ENCODE measurements around the gene MYO5B. TPM values are rescaled to one million over a fixed set of nuclear protein-coding genes. Genes with fewer than 3 reads are reported as not detected.

The MYO5B gene
- total and polyA plus RNA-seq, 2 of the 4 experiments (the other 2 are of a cell fraction) = 0.24 to 0.54 TPM

DNA sequence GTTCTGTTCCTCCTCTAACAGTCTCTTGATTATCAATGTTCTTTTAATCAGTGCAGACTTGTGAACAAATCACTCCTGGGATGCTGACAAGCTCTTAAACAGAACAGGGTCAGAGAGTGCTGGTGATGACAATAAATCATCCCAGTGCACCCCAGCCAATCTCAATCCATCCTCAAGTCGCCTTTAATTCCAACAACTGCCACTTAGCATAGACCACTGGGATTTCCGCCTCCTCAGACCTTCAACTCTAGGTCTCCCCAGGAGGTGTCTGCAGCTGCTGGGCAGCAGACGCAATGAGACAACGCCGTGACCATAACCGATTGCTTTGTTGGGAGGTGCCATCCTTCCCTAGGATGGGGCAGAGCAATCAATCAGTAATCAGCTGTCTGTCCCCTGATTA is 197.4 kb downstream of the MYO5B start:
- no peak for TF ChIP-seq MAFK (IDR thresholded peaks at IDR 0.05; ENCODE audit: low read depth, low read length)
- no peak for TF ChIP-seq NFE2L2 (IDR thresholded peaks at IDR 0.05; ENCODE audit: low read depth, low read length)
- no peak for TF ChIP-seq POLR2A (IDR thresholded peaks at IDR 0.05; ENCODE audit: low read depth, low read length)
- no peak for TF ChIP-seq BHLHE40 (IDR thresholded peaks at IDR 0.05; ENCODE audit: low read depth, low read length)
- TF ChIP-seq SMC3 (IDR thresholded peaks at IDR 0.05; ENCODE audit: low read depth, low read length) = no peak
- no peak for TF ChIP-seq ELK1 (IDR thresholded peaks at IDR 0.05; ENCODE audit: borderline replicate concordance, low read depth, low read length)
- no peak for TF ChIP-seq RCOR1 (IDR thresholded peaks at IDR 0.05; ENCODE audit: insufficient replicate concordance, low read length)
- no peak for TF ChIP-seq USF2 (IDR thresholded peaks at IDR 0.05; ENCODE audit: low read depth, low read length)
- no peak for TF ChIP-seq FOS (IDR thresholded peaks at IDR 0.05; ENCODE audit: low read depth, low read length)
- no peak overlapping the region for H4K8ac ChIP-seq (ENCODE audit: low read depth in 2 of 2, low read length in 2 of 2)
- H3K27ac ChIP-seq (ENCODE audit: insufficient read depth, low read length) = no peak overlapping the region
- H3K18ac ChIP-seq (ENCODE audit: low read depth, low read length) = no peak overlapping the region
- intact Hi-C loops (cut with micrococcal nuclease) (loop anchor here (10.0 kb wide), 1 partner anchor 57 kb away; no protein-coding TSS in a partner anchor), dilution Hi-C loops (cut with HindIII; ENCODE audit: low sequenced_read_pairs, unreplicated experiment) (no loop called here), in situ Hi-C loops (cut with MboI; ENCODE audit: low sequenced_read_pairs) (no loop called here)
- no peaks in the 10 kb centered on the region for H3K9me1 ChIP-seq (ENCODE audit: insufficient read depth, low read length)
- no peak overlapping the region for H3K14ac ChIP-seq (replicated peaks; ENCODE audit: low read depth, low read length)
- no TSS peak for BruUV-seq (replicated peaks)
- H3K4me1 ChIP-seq (ENCODE audit: control insufficient read depth, insufficient read depth, low read length) = no peaks in the 10 kb centered on the region
- no peak overlapping the region for H3K9ac ChIP-seq (ENCODE audit: low read depth, low read length)
- H2BK5ac ChIP-seq (ENCODE audit: low read depth, low read length, poor library complexity, severe bottlenecking) = no peak overlapping the region
- H3K27me3 ChIP-seq (ENCODE audit: control insufficient read depth, insufficient read depth, low read length) = peaks cover 2% of the 10 kb centered on the region; the same call in 1 of the 2 replicates
- no CpG with 5 or more reads among the region's 6 CpGs for WGBS, 2 experiments (ENCODE audit: extremely low coverage in 2 of 2, insufficient read length in 1 of 2)
- H3K79me1 ChIP-seq (ENCODE audit: low read depth in 1 of 2, low read length in 2 of 2) = no peaks in the 10 kb centered on the region
- H2BK15ac ChIP-seq (ENCODE audit: low read depth, low read length) = no peak overlapping the region
- H2BK20ac ChIP-seq (ENCODE audit: low read depth, low read length) = no peak overlapping the region
- no peaks in the 10 kb centered on the region for H3K9me3 ChIP-seq (ENCODE audit: control insufficient read depth, insufficient read depth, low read length)
- no peak overlapping the region for H2AK9ac ChIP-seq (replicated peaks; ENCODE audit: low read depth, low read length, poor library complexity)
- no peaks in the 10 kb centered on the region for H4K20me1 ChIP-seq (ENCODE audit: insufficient read depth, low read length)
- H2AK5ac ChIP-seq (ENCODE audit: low read depth, low read length) = no peak overlapping the region
- DNase-seq (no peak), ATAC-seq (ENCODE audit: low read depth) (no peak)
- H2BK120ac ChIP-seq (ENCODE audit: low read depth, low read length) = no peak overlapping the region
- no peak overlapping the region for H3K23ac ChIP-seq (ENCODE audit: low read depth, low read length)
- H3K36me3 ChIP-seq (ENCODE audit: control insufficient read depth, insufficient read depth, low read length) = no peaks in the 10 kb centered on the region
- H3K56ac ChIP-seq (ENCODE audit: extremely low read depth, insufficient read depth, low read length) = no peak overlapping the region
- no peak overlapping the region for H4K5ac ChIP-seq (ENCODE audit: low read depth, low read length)
- CTCF ChIA-PET = no interaction called here
- no peak overlapping the region for H3K4ac ChIP-seq (ENCODE audit: low read depth, low read length)
- no peak overlapping the region for H2AFZ ChIP-seq (replicated peaks; ENCODE audit: low read length, poor library complexity)
- no peak overlapping the region for H3K4me3 ChIP-seq (ENCODE audit: insufficient read depth, low read depth, low read length)
- no peak overlapping the region for H4K91ac ChIP-seq (ENCODE audit: insufficient read depth, low read depth, low read length)
- no peak overlapping the region for H3K4me2 ChIP-seq (ENCODE audit: low read depth, low read length)
- POLR2A ChIA-PET (ENCODE audit: unreplicated experiment) = no interaction called here

Data from IMR-90 (cell line).